GM12878 (cell line): ENCODE results near the gene ZMYND12. TPM values are rescaled to one million over a fixed set of nuclear protein-coding genes. Genes with fewer than 3 reads are reported as not detected.
A peak's percentile ranks its signal among the peaks of the same experiment; 100 is the strongest.

ENCODE experiments used
- ATF7 ChIP-seq: fragments of 450-650 bp; IDR thresholded peaks from 2 replicates; pipeline ENCODE4 v1.6.1; 2016; ENCODE audit warnings: low read depth, mild to moderate bottlenecking
- BACH1 ChIP-seq: fragments of 450-650 bp; IDR thresholded peaks from 2 replicates; pipeline ENCODE4 v1.6.1; 2017; ENCODE audit warnings: mild to moderate bottlenecking, borderline replicate concordance
- BCL11A ChIP-seq: IDR thresholded peaks from 2 replicates; pipeline ENCODE4 v1.6.1; 2011; ENCODE audit warnings: low read depth, low read length
- CEBPB ChIP-seq, 2 experiments: fragments of 150-350 bp in 1 of 2; IDR thresholded peaks; 2 replicates each; pipeline ENCODE4 v1.6.1; 2012 to 2014; ENCODE audit warnings: low read depth in 2 of 2, low read length in 2 of 2, borderline replicate concordance in 1 of 2, inconsistent platforms in 1 of 2
- DPF2 ChIP-seq: fragments of 450-650 bp; IDR thresholded peaks from 2 replicates; pipeline ENCODE4 v1.6.1; 2017; ENCODE audit warnings: mild to moderate bottlenecking
- EGR1 ChIP-seq, 2 experiments: IDR thresholded peaks; 1 replicate in 1 of 2; 2 replicates in 1 of 2; pipeline ENCODE4 v1.6.1; 2011 to 2012; ENCODE audit warnings: low read depth in 2 of 2, low read length in 2 of 2, borderline replicate concordance in 1 of 2, mild to moderate bottlenecking in 1 of 2, moderate library complexity in 1 of 2
- ELK1 ChIP-seq: IDR thresholded peaks from 2 replicates; pipeline ENCODE4 v1.6.1; 2012; ENCODE audit warnings: low read depth, low read length, improper control_type of control experiment
- EZH2 ChIP-seq: IDR thresholded peaks from 2 replicates; pipeline ENCODE4 v1.6.1; 2012; ENCODE audit warnings: low read depth, mild to moderate bottlenecking, control low read depth, inconsistent platforms, low read length, borderline replicate concordance; ENCODE audit not compliant: control insufficient read depth
- FOS ChIP-seq: IDR thresholded peaks from 3 replicates; pipeline ENCODE4 v1.6.1; 2011; ENCODE audit warnings: borderline replicate concordance; ENCODE audit not compliant: insufficient read length; ENCODE audit errors: extremely low read depth
- HCFC1 ChIP-seq: fragments of 150-350 bp; IDR thresholded peaks from 2 replicates; pipeline ENCODE4 v1.6.1; 2014; ENCODE audit warnings: low read length
- HDAC2 ChIP-seq: fragments of 200-600 bp; sonication (generic); IDR thresholded peaks from 2 replicates; pipeline ENCODE4 v1.6.1; 2017
- HDGF ChIP-seq: fragments of 450-650 bp; IDR thresholded peaks from 2 replicates; pipeline ENCODE4 v1.6.1; 2016; ENCODE audit warnings: antibody characterized with exemption
- IKZF1 ChIP-seq: fragments of 450-650 bp; conservative IDR thresholded peaks from 2 replicates; pipeline ENCODE4 v1.6.1; 2017; ENCODE audit warnings: antibody characterized with exemption, mild to moderate bottlenecking
- MEF2A ChIP-seq: IDR thresholded peaks from 2 replicates; pipeline ENCODE4 v1.6.1; 2011; ENCODE audit warnings: low read depth, mild to moderate bottlenecking, low read length, moderate library complexity; ENCODE audit not compliant: insufficient read depth
- MTA3 ChIP-seq: IDR thresholded peaks from 2 replicates; pipeline ENCODE4 v1.6.1; 2012; ENCODE audit warnings: low read length, inconsistent platforms, borderline replicate concordance
- MXI1 ChIP-seq: fragments of 150-350 bp; IDR thresholded peaks from 2 replicates; pipeline ENCODE4 v1.6.1; 2011; ENCODE audit warnings: low read depth, mild to moderate bottlenecking, inconsistent platforms, low read length, improper control_type of control experiment
- NBN ChIP-seq: fragments of 450-650 bp; IDR thresholded peaks from 2 replicates; pipeline ENCODE4 v1.6.1; 2016
- NFYA ChIP-seq: IDR thresholded peaks from 2 replicates; pipeline ENCODE4 v1.6.1; 2011; ENCODE audit warnings: low read depth, mild to moderate bottlenecking, low read length, improper control_type of control experiment, borderline replicate concordance
- NRF1 ChIP-seq: conservative IDR thresholded peaks from 2 replicates; pipeline ENCODE4 v1.6.1; 2011; ENCODE audit warnings: mild to moderate bottlenecking, low read depth, low read length, improper control_type of control experiment
- PML ChIP-seq: IDR thresholded peaks from 2 replicates; pipeline ENCODE4 v1.6.1; 2012; ENCODE audit warnings: low read length, inconsistent platforms
- RCOR1 ChIP-seq: conservative IDR thresholded peaks from 2 replicates; pipeline ENCODE4 v1.6.1; 2012; ENCODE audit warnings: low read depth, low read length, improper control_type of control experiment
- RFX5 ChIP-seq: IDR thresholded peaks from 2 replicates; pipeline ENCODE4 v1.6.1; 2011; ENCODE audit warnings: low read depth, low read length, improper control_type of control experiment
- SMAD5 ChIP-seq: IDR thresholded peaks from 2 replicates; pipeline ENCODE4 v1.6.1; 2016; ENCODE audit warnings: antibody characterized with exemption, low read depth
- SMARCA5 ChIP-seq: fragments of 450-650 bp; IDR thresholded peaks from 2 replicates; pipeline ENCODE4 v1.6.1; 2017; ENCODE audit warnings: mild to moderate bottlenecking
- TARDBP ChIP-seq: IDR thresholded peaks from 2 replicates; pipeline ENCODE4 v1.6.1; 2016; ENCODE audit warnings: borderline replicate concordance
- TCF12 ChIP-seq: IDR thresholded peaks from 2 replicates; pipeline ENCODE4 v1.6.1; 2011; ENCODE audit warnings: low read depth, mild to moderate bottlenecking, low read length
- TCF7 ChIP-seq: IDR thresholded peaks from 2 replicates; pipeline ENCODE4 v1.6.1; 2014; ENCODE audit warnings: antibody characterized with exemption, borderline replicate concordance
- WRNIP1 ChIP-seq: IDR thresholded peaks from 2 replicates; pipeline ENCODE4 v1.6.1; 2011; ENCODE audit warnings: low read depth, low read length, improper control_type of control experiment, borderline replicate concordance
- polyA plus RNA-seq, 11 experiments: library from polyadenylated mRNA; depleted of rRNA in 4 of 11; unstranded in 6 of 11; stranded (reverse) in 5 of 11; fragments of >200 nt; fragmentation: Nextera tagmentation in 4 of 11; fragmentation: Illumina TruSeq in 1 of 11; extraction: Ambion mirVana in 4 of 11; extraction: Trizol in 1 of 11; gene quantifications; 1 replicate in 1 of 11; 2 replicates in 10 of 11; pipeline versions ENCODE4 v1.2.1 to v1.2.3, GENCODE V29; 2011 to 2016; ENCODE audit warnings: inconsistent platforms in 2 of 11, missing spikeins in 2 of 11, low read depth in 1 of 11
- total RNA-seq, 4 experiments: library from RNA; depleted of rRNA in 3 of 4; stranded (reverse); fragments of >200 nt in 3 of 4; fragmentation: Illumina TruSeq in 1 of 4; extraction: Trizol in 1 of 4; gene quantifications; 2 replicates each; pipeline versions ENCODE4 v1.2.1 to v1.2.3, GENCODE V29; 2013 to 2021
- TF ChIP-seq, protein P1 (sequence below): IDR thresholded peaks from 2 replicates; pipeline ENCODE4 v1.6.1; 2011; ENCODE audit warnings: low read depth, mild to moderate bottlenecking, low read length, moderate library complexity, borderline replicate concordance; ENCODE audit errors: extremely low read depth

Gene ZMYND12
- total and polyA plus RNA-seq, 10 of the 15 experiments (the other 5 are each of a cell fraction or from before 2014, with no cell fraction given): 0.26 to 1.4 (median 0.67) TPM

GRCh38 chr1:42456010-42456753, at the start of gene ZMYND12, which contains the start of gene PPCS (continued):
- TF ChIP-seq CEBPB (IDR thresholded peaks at IDR 0.05; ENCODE audit: borderline replicate concordance in 1 of 2, low read depth in 2 of 2, low read length in 2 of 2) (no peak), MEF2A (peak; percentile 33; the same call in 1 of the 2 replicates), RFX5 (no peak), TARDBP (0 out of 2 replicates have a peak, but pooled peaks have one; percentile 17), NRF1 (peak; percentile 87), EGR1 (IDR thresholded peaks at IDR 0.05; ENCODE audit: borderline replicate concordance in 1 of 2, low read depth in 2 of 2, low read length in 2 of 2) (peak; percentile 60 to 96), HDGF (no peak; the same call in 1 of the 2 replicates), MTA3 (peak; percentile 56; the same call in 1 of the 2 replicates), EZH2 (no peak), HDAC2 (no peak), SMAD5 (peak; percentile 85; the same call in 1 of the 2 replicates), HCFC1 (peak; percentile 38), FOS (no peak), WRNIP1 (no peak), TCF12 (0 out of 2 replicates have a peak, but pooled peaks have one; percentile 23), DPF2 (0 out of 2 replicates have a peak, but pooled peaks have one; percentile 50), ELK1 (0 out of 2 replicates have a peak, but pooled peaks have one; percentile 12), NBN (peak; percentile 86), ATF7 (peak; percentile 65), BCL11A (0 out of 2 replicates have a peak, but pooled peaks have one; percentile 9), NFYA (no peak), RCOR1 (0 out of 2 replicates have a peak, but pooled peaks have one; percentile 49), TCF7 (no peak), IKZF1 (peak; percentile 77), SMARCA5 (no peak), PML (no peak; the same call in none of the 2 replicates), BACH1 (0 out of 2 replicates have a peak, but pooled peaks have one; percentile 70), MXI1 (peak; percentile 69; the same call in 1 of the 2 replicates)
- TF ChIP-seq, protein P1, sequence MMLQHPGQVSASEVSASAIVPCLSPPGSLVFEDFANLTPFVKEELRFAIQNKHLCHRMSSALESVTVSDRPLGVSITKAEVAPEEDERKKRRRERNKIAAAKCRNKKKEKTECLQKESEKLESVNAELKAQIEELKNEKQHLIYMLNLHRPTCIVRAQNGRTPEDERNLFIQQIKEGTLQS: peak; percentile 68; the same call in 1 of the 2 replicates
